HepG2 (cell line): ENCODE data around the gene APOLD1. TPM values are rescaled to one million over a fixed set of nuclear protein-coding genes. Genes with fewer than 3 reads are reported as not detected.

Experiments
- ATAC-seq: fragments of 200-7000 bp; cut with Tn5 transposase; 3 replicates; pipeline ENCODE4 v1.9.1; 2020; ENCODE audit warnings: mild to moderate bottlenecking, moderate library complexity
- BruUV-seq: library from RNA; stranded (reverse); fragments of 400-500 nt; replicated peaks from 2 replicates; lab custom pipeline; 2021; lab: Mats Ljungman, UMichigan
- CTCF ChIA-PET: fragments of 300-600 bp; formaldehyde crosslinking; extraction: SDS; loops from one replicate; lab custom pipeline; 2021; ENCODE audit warnings: low total read pairs, inconsistent platforms, low intra/inter-chr PET ratio; lab: Yijun Ruan, JAX
- POLR2A ChIA-PET: fragments of 350-600 bp; sonication (Branson Sonifier 250); formaldehyde crosslinking; loops from one replicate; lab custom pipeline; 2020; ENCODE audit warnings: antibody characterized with exemption, inconsistent platforms; lab: Yijun Ruan, JAX
- DNase-seq: peaks from one replicate; pipeline ENCODE4 v3.0.0-alpha.2; 2015; ENCODE audit warnings: low spot score
- FAIRE-seq: peaks from 3 replicates; lab custom pipeline; 2011; peaks lifted over from hg19 to GRCh38; lab: Jason Lieb, UNC
- H2AFZ ChIP-seq: one replicate; pipeline ENCODE4 v1.6.1; 2011; ENCODE audit warnings: low read length, inconsistent platforms
- H3K27ac ChIP-seq: fragments of 300-600 bp; 3 replicates; pipeline ENCODE4 v1.8.0; 2011; ENCODE audit warnings: mixed run types, mild to moderate bottlenecking, mixed read lengths, low read length, inconsistent platforms; ENCODE audit not compliant: insufficient read depth; ENCODE audit errors: extremely low read length
- H3K27me3 ChIP-seq, 2 experiments: fragments of 200-600 bp in 1 of 2; 2 replicates in 1 of 2; 3 replicates in 1 of 2; pipeline versions ENCODE4 v1.6.0 to v1.8.0; 2011; ENCODE audit warnings: low read length in 2 of 2, mild to moderate bottlenecking in 2 of 2, moderate library complexity in 2 of 2, inconsistent platforms in 1 of 2; ENCODE audit not compliant: insufficient read depth in 2 of 2, control insufficient read depth in 1 of 2
- H3K36me3 ChIP-seq, 2 experiments: fragments of 200-600 bp in 1 of 2; replicated peaks in 1 of 2; 2 replicates in 1 of 2; 3 replicates in 1 of 2; pipeline versions ENCODE4 v1.5.1 to v1.8.0; 2011; ENCODE audit warnings: low read length in 2 of 2, inconsistent platforms in 1 of 2; ENCODE audit not compliant: insufficient read depth in 2 of 2, control insufficient read depth in 1 of 2
- H3K4me1 ChIP-seq: 2 replicates; pipeline ENCODE4 v1.5.1; 2012; ENCODE audit warnings: low read length, inconsistent platforms; ENCODE audit not compliant: insufficient read depth
- H3K4me2 ChIP-seq: 2 replicates; pipeline ENCODE4 v1.6.0; 2011; ENCODE audit warnings: low read depth, low read length, inconsistent platforms
- H3K4me3 ChIP-seq, 3 experiments: fragments of 200-600 bp in 1 of 3; sonication (generic), shearing (Covaris generic) in 1 of 3; replicated peaks in 1 of 3; 2 replicates each; pipeline ENCODE4 v1.5.1; 2011 to 2016; ENCODE audit warnings: low read length in 3 of 3, inconsistent platforms in 2 of 3, low read depth in 2 of 3, mild to moderate bottlenecking in 2 of 3, control low read depth in 1 of 3, mixed read lengths in 1 of 3; ENCODE audit not compliant: insufficient read depth in 1 of 3
- H3K79me2 ChIP-seq: one replicate; pipeline ENCODE4 v1.6.1; 2011; ENCODE audit warnings: low read length, inconsistent platforms; ENCODE audit not compliant: insufficient read depth
- H3K9ac ChIP-seq: 2 replicates; pipeline ENCODE4 v1.6.0; 2011; ENCODE audit warnings: mild to moderate bottlenecking, low read depth, low read length, inconsistent platforms; ENCODE audit not compliant: insufficient read depth
- H3K9me3 ChIP-seq: 2 replicates; pipeline ENCODE4 v1.5.1; 2012; ENCODE audit warnings: mild to moderate bottlenecking, low read length
- H4K20me1 ChIP-seq: 2 replicates; pipeline ENCODE4 v1.6.0; 2011; ENCODE audit warnings: inconsistent platforms, mild to moderate bottlenecking, low read length, moderate library complexity; ENCODE audit not compliant: insufficient read depth
- CBFB ChIP-seq: sonication (generic); formaldehyde crosslinking; IDR thresholded peaks from 2 replicates; pipeline ENCODE4 v1.4.0; 2020; ENCODE audit warnings: missing genetic modification reagents
- GTF2F1 ChIP-seq: fragments of 150-350 bp; IDR thresholded peaks from 2 replicates; pipeline ENCODE4 v1.6.1; 2014; ENCODE audit warnings: low read length
- TGIF2 ChIP-seq: IDR thresholded peaks from 2 replicates; pipeline ENCODE4 v1.6.1; 2016; ENCODE audit warnings: control low read depth, missing compliant biosample characterization
- ZBTB33 ChIP-seq: sonication (generic); formaldehyde crosslinking; IDR thresholded peaks from 2 replicates; pipeline ENCODE4 v1.4.0; 2020; ENCODE audit warnings: missing genetic modification reagents
- ZNF773 ChIP-seq: sonication (generic); formaldehyde crosslinking; IDR thresholded peaks from 2 replicates; pipeline ENCODE4 v1.4.0; 2020; ENCODE audit warnings: missing genetic modification reagents, borderline replicate concordance
- WGBS: methylation state at CpG from one replicate; pipeline ENCODE4 v1.1.6; 2017; ENCODE audit warnings: low lambda C conversion rate; 5-methylcytosine and 5-hydroxymethylcytosine counted together
- in situ Hi-C: cut with HindIII; loops from 2 replicates; pipeline ENCODE4 v1.10.0; 2017; ENCODE audit warnings: low pct_unique_long_range_greater_than_20kb; ENCODE audit not compliant: extremely low pct_ligation_motif_present
- intact Hi-C: fragments of 100-400 bp; cut with micrococcal nuclease; formaldehyde crosslinking; loops from one replicate; pipeline ENCODE4 v1.10.0; 2022; ENCODE audit not compliant: unreplicated experiment
- polyA plus RNA-seq, 8 experiments: library from polyadenylated mRNA; depleted of rRNA in 3 of 8; stranded (reverse) in 7 of 8; unstranded in 1 of 8; fragments of >200 nt; fragmentation: Illumina TruSeq in 4 of 8; extraction: Trizol in 4 of 8; gene quantifications; 2 replicates each; pipeline versions ENCODE4 v1.2.1 to v1.2.3, GENCODE V29; 2011 to 2016; ENCODE audit warnings: low read depth in 4 of 8, missing spikeins in 1 of 8, mixed read lengths in 1 of 8; ENCODE audit not compliant: insufficient read depth in 1 of 8
- total RNA-seq, 5 experiments: library from RNA; depleted of rRNA; stranded (reverse); fragments of >200 nt; fragmentation: Illumina TruSeq; extraction: Trizol; gene quantifications; 2 replicates each; pipeline ENCODE4 v1.2.3, GENCODE V29; 2016; ENCODE audit warnings: low read depth in 1 of 5
- TF ChIP-seq, protein P1 (sequence below): sonication (generic); formaldehyde crosslinking; IDR thresholded peaks from 2 replicates; pipeline ENCODE4 v1.4.0; 2020; ENCODE audit warnings: mild to moderate bottlenecking, missing genetic modification reagents

Gene APOLD1
- total and polyA plus RNA-seq, 2 of the 13 experiments (the other 11 are each of a cell fraction or from before 2014, with no cell fraction given), result 0.20 to 0.84 TPM

DNA sequence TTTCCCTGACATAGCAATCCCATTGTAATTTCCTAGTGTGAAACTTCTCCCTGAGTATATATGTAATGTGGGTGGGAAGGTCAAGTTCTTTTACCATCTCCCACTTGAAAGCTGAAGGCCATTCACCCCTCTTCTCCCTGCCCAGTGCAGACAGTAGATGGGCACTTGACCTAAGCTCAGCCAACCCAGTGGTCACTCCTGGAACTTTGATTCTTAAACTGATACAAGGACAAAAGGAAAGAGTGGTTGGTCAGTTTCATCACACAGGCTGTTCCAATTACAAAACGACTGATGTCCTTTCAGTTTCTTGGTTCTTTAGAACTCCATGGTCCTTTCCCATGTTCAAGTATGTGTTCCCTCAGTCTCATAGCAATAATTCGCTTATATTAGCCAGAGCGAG is 8.4 kb upstream of the APOLD1 start:
- intact Hi-C loops, result no loop called here

More for the DNA sequence above, 8.4 kb upstream of the APOLD1 start:
- ChIA-PET CTCF (no interaction called here), POLR2A (no interaction called here)
- no peak for FAIRE-seq
- H3K4me2 ChIP-seq, result no peak overlapping the region
- H3K27ac ChIP-seq, result no peak overlapping the region
- no peaks in the 10 kb centered on the region for H3K79me2 ChIP-seq
- peaks cover 0 to 6% of the 10 kb centered on the region in 2 experiments; a peak in 2 of 5 replicates for H3K27me3 ChIP-seq
- H3K9me3 ChIP-seq, result no peaks in the 10 kb centered on the region
- TF ChIP-seq, protein P1, sequence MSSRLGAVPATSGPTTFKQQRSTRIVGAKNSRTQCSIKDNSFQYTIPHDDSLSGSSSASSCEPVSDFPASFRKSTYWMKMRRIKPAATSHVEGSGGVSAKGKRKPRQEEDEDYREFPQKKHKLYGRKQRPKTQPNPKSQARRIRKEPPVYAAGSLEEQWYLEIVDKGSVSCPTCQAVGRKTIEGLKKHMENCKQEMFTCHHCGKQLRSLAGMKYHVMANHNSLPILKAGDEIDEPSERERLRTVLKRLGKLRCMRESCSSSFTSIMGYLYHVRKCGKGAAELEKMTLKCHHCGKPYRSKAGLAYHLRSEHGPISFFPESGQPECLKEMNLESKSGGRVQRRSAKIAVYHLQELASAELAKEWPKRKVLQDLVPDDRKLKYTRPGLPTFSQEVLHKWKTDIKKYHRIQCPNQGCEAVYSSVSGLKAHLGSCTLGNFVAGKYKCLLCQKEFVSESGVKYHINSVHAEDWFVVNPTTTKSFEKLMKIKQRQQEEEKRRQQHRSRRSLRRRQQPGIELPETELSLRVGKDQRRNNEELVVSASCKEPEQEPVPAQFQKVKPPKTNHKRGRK, result no peak
- TF ChIP-seq TGIF2 (CRISPR knock-in tag) (no peak), CBFB (CRISPR knock-in tag) (no peak), ZNF773 (CRISPR knock-in tag) (no peak), ZBTB33 (CRISPR knock-in tag) (no peak), GTF2F1 (no peak)
- peaks cover 15% of the 10 kb centered on the region for H3K4me1 ChIP-seq
- no peak for ATAC-seq
- 28% methylated on average over 3 of the region's 3 CpGs for WGBS
- H3K4me3 ChIP-seq, result no peak overlapping the region
- H3K9ac ChIP-seq, result no peak overlapping the region
- in situ Hi-C loops, result loop anchor here (25.0 kb wide), 1 partner anchor 435 kb away; no protein-coding TSS in a partner anchor
- no peaks in the 10 kb centered on the region for H4K20me1 ChIP-seq
- DNase-seq, result no peak
- H2AFZ ChIP-seq, result no peak overlapping the region
- no TSS peak for BruUV-seq
- no peaks in the 10 kb centered on the region for H3K36me3 ChIP-seq
